22Rv1 (cell line): ENCODE measurements around the gene C2orf92.
"Not testable (repeated sequence)": the region's sequence is repeated elsewhere in the genome, so short reads cannot be mapped to it uniquely, and the experiment has no call there.

Experiments used
- H3K27ac ChIP-seq: fragments of 450-650 bp; 2 replicates; pipeline ENCODE4 v1.5.1; 2017
- ZFX ChIP-seq: fragments of 450-650 bp; IDR thresholded peaks from 2 replicates; pipeline ENCODE4 v1.6.1; 2017; ENCODE audit warnings: antibody characterized with exemption, borderline replicate concordance
- TF ChIP-seq, protein P1 (sequence below): fragments of 450-650 bp; IDR thresholded peaks from 2 replicates; pipeline ENCODE4 v1.5.1; 2017; ENCODE audit warnings: mild to moderate bottlenecking

The C2orf92 gene

DNA sequence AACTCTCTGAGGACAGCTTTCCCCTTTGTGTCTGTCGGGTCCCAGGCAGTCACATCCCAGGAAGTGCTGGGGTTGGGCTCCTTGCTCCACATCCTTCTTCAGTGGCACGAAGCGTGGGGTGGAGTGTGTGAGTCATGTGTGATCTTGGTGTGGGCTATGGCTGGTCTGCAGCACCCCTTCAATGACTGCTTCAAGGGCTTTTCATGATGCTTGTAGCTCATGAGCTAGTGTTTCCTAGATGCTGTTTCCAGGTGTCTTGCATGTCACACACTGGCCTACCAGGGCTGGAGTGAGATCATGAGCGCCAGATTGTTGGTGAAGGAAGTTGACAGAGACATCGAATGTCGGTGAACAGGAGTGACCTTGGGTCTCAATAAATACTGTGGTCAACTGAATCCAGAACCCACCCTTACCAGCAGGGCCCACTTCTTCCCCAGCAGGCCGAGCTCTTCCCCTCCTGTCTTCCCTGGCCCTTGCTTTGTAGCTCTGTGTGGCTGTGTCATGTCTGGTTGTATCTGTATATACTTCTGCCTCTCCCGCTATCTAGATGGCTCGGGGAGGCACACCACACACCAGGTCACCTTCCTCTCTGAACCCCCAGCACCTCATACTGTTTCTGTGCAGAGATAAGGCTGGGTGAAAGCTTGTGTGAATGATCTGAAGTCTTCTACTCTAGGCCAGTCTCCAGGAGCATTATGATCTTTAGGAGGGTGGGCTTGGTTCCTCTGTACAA, 3.8 kb downstream of the C2orf92 start:
- TF ChIP-seq, protein P1, sequence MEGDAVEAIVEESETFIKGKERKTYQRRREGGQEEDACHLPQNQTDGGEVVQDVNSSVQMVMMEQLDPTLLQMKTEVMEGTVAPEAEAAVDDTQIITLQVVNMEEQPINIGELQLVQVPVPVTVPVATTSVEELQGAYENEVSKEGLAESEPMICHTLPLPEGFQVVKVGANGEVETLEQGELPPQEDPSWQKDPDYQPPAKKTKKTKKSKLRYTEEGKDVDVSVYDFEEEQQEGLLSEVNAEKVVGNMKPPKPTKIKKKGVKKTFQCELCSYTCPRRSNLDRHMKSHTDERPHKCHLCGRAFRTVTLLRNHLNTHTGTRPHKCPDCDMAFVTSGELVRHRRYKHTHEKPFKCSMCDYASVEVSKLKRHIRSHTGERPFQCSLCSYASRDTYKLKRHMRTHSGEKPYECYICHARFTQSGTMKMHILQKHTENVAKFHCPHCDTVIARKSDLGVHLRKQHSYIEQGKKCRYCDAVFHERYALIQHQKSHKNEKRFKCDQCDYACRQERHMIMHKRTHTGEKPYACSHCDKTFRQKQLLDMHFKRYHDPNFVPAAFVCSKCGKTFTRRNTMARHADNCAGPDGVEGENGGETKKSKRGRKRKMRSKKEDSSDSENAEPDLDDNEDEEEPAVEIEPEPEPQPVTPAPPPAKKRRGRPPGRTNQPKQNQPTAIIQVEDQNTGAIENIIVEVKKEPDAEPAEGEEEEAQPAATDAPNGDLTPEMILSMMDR: no peak
- TF ChIP-seq ZFX: no peak
- H3K27ac ChIP-seq: no peak overlapping the region

DNA sequence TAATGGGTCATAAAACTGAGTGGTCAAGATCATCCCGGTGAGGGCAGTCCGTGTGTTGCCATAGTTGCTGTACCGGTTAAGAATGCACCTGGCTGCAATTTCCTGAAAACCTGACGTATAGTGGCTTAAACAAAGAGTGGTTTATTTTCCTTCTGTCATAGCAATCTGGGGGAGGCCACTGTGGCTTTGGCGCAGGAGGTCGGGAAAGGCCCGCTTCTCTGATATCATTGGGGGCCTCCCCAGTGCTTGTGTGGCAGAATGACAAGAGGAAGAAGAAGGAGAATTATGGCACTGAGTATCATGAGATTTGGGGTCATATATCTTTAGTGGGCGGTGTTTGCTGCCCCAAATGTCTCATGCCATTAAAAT, 4.4 kb downstream of the C2orf92 start:
- TF ChIP-seq, protein P1: no peak
- H3K27ac ChIP-seq: no peak overlapping the region

DNA sequence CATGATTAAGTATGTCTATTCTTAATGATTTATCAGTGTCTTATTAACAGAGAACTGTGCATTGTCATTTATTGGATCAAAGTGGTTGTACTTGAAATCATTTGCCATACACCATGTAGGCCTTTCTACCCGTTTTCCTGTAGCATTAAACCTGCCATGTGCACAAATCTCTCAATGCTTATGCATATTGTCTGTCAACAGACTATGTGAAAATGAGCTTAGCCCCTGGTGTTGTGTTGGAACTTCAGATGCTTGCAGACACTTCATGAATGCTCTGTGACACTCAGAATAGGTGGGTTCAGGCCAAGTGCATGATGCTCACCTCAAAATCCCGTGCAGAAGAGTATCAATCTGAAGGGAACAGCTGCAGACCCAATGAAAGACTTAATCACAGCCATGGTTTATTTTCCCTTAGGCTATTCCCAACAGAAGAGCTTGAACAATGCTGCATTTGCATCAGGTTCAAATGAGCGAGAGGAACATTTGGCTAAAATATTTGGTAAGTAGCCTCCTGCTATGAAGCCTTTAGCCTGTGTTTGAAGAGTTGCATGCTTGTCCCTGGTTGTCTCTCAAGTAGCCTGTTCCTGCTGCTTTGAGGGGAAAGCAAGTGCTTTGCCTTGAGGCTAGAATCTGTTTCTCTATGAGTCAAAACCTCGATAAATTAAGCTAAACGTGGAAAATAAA, 6.1 kb downstream of the C2orf92 start:
- TF ChIP-seq, protein P1: no peak
- TF ChIP-seq ZFX: no peak
- no peak overlapping the region for H3K27ac ChIP-seq

DNA sequence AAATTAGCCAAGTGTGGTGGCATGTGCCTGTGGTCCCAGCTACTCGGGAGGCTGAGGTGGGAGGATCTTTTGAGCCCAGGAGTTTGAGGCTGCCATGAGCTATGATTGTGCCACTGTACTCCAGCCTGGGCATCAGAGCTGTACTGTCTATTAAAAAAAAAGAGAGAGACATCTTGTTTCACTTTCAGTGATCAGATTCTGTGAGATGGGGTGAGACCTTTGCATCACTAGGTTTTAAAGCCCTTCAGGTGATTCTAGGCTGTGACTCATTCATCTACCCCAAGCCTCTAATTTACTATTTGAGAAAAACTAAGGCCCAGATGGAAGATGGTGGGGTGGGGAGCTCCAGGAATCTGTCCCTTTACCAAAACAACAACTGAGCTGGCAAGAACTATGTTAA, 7.1 kb downstream of the C2orf92 start:
- no peak overlapping the region for H3K27ac ChIP-seq
- TF ChIP-seq, protein P1: no peak
- no peak for TF ChIP-seq ZFX

DNA sequence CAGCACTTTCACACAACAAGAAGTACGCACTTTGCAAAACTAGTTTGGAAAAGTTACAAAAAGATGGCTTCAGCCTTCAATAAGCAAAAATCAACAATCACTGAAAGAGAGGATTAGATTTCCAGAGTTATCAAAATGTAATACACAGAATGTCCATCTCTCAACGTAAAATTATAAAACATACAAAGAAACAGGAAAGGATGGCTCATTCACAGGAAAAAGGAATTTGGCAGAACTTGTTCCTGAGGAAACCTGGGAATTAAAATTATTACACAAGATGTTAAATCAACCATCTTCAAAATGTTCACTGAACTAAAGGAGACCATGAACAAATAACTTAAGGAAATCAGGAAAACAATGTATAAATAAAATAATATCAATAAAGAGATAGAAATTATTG, 8.0 kb downstream of the C2orf92 start:
- no peak overlapping the region for H3K27ac ChIP-seq
- TF ChIP-seq, protein P1: no peak
- TF ChIP-seq ZFX: no peak

DNA sequence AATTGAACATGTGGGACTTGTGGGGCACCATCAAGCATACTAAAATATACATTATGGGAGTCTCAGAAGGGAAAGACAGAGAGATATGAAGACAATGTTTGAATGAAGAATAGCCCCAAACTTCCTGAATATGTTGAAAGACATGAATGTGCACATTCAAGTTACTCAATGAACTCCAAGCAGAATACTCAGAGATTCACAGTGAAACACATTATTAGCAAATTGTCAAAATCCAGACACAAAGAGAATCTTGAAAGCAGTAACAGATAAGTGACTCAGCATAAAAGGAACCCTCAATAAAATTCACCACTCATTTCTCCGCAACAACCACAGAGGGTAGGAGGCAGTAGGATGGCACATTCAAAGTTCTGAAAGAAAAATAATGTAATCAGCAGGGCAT, 8.8 kb downstream of the C2orf92 start:
- no peak overlapping the region for H3K27ac ChIP-seq
- TF ChIP-seq ZFX: no peak
- TF ChIP-seq, protein P1: no peak

DNA sequence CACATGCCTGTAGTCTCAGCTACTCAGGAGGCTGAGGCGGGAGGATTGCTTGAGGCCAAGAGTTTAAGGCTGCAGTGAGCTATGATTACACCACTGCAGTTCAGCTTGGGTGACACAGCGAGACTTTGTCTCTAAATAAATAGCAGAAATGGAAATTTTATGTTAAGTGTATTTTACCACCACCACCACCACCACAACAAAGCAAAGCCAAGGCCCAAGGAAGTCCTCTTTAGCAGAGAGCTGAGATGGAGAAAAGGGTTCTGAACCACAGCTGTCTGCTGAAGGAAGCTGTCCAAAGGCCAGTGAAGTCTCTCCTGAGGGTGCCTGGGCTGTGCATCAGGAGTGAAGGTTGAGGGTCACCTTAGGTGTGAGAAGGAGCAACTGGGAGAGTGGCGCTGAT, 17.7 kb downstream of the C2orf92 start:
- not testable (repeated sequence) for H3K27ac ChIP-seq
